Epithelial cell of esophagus (primary cell): ENCODE data around the gene FBN3.
"Not testable (repeated sequence)": the region's sequence is repeated elsewhere in the genome, so short reads cannot be mapped to it uniquely, and the experiment has no call there.

ENCODE experiments used
- DNase-seq: peaks from one replicate; pipeline ENCODE4 v3.0.0; 2010; ENCODE audit warnings: low read depth
- H3K4me3 ChIP-seq: 2 replicates; pipeline ENCODE4 v1.5.1; 2011; ENCODE audit warnings: mild to moderate bottlenecking, low read length, control low read depth
- CTCF ChIP-seq: IDR thresholded peaks from 2 replicates; pipeline ENCODE4 v1.5.1; 2011; ENCODE audit warnings: low read depth, mild to moderate bottlenecking, low read length, control low read depth, inconsistent platforms; ENCODE audit not compliant: insufficient read depth; ENCODE audit errors: missing control alignments

The FBN3 gene

GRCh38 chr19:8109890-8110662 lies 39.3 kb downstream of the FBN3 start:
- H3K4me3 ChIP-seq: no peak overlapping the region
- no peak for TF ChIP-seq CTCF
- no peak for DNase-seq

DNA sequence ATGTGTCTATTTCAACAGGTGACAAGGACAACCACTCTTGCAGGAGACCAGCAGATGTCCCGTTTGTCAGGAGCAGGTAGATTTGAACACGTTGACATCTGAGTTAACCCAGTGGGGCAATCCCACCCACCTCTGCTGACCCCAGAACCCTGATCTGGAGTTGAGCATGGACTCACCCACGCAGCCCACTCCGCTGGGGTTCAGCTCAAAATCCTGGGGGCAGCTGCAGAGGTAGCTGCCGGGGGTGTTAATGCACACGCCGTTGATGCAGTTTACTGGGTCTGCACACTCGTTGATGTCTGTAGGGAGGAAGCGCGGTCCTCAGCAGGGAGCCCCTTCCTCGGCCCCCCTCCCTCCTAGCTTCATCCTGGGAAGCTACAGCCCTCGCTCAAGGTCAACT lies 39.9 kb downstream of the FBN3 start:
- TF ChIP-seq CTCF: no peak
- no peak for DNase-seq
- H3K4me3 ChIP-seq: no peak overlapping the region

- no peak overlapping the region for H3K4me3 ChIP-seq
- TF ChIP-seq CTCF: no peak
- no peak for DNase-seq
These were observed 40.6 kb downstream of the FBN3 start for GRCh38 chr19:8108560-8109445.

- no peak overlapping the region for H3K4me3 ChIP-seq
- no peak for TF ChIP-seq CTCF
- DNase-seq: no peak
These were observed 42.0 kb downstream of the FBN3 start for GRCh38 chr19:8107301-8107903.

DNA sequence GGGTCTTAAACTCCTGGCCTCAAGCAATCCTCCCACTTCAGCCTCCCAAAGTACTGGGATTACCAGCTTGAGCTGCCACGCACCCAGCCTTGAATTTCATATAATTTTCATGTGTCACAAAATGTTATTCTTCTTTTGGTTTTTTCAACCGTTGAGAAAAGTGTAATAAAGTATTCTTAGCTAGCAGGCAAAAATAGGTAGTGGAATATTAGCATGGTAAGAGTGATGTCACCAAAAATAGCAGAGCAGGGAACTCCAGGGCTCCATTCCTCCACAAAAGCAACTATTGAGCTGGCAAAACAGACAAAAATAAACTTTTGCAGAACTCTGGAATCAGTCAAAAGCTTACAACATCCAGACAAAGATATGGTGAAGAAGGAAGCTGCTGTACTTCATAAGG lies 43.9 kb downstream of the FBN3 start:
- no peak overlapping the region for H3K4me3 ChIP-seq
- no peak for TF ChIP-seq CTCF
- DNase-seq: no peak

DNA sequence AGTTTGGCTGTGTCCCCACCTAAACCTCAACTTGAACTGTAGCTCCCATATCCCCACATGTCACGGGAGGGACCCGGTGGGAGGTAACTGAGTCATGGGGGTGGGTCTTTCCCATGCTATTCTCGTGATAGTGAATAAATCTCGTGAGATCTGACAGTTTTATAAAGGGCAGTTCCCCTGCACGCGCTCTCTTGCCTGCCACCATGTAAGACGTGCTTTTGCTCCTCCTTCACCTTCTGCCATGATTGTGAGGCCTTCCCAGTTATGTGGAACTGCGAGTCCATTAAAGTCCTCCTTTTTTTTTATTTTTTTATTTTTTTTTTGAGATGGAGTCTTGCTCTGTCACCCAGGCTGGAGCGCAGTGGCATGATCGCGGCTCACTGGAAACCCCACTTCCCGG lies 47.5 kb downstream of the FBN3 start:
- not testable (repeated sequence) for DNase-seq, H3K4me3 ChIP-seq

DNA sequence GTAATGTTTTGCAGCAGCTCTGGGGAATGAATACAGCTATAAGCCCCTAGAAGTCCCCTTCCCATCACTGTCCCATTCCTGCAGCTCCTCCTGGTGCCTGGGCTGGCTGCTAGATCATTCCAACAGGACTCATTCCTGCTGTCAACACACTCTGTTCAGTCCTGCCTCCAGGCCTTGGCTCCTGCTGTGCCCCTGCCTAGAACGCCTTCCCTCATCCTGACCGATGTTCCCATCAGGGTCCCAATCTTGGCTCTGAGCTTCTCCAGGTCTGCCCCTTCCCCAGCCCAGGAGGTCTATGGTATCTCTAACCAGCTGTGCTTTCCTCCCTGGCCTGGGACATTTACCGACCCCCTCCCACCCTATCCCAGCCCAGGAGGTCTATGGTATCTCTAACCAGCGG lies 48.1 kb downstream of the FBN3 start:
- TF ChIP-seq CTCF: no peak
- DNase-seq: no peak

More for the DNA sequence above, 48.1 kb downstream of the FBN3 start:
- H3K4me3 ChIP-seq: no peak overlapping the region
